ENCODE measurements around the gene LRP1B.

Gene LRP1B

DNA sequence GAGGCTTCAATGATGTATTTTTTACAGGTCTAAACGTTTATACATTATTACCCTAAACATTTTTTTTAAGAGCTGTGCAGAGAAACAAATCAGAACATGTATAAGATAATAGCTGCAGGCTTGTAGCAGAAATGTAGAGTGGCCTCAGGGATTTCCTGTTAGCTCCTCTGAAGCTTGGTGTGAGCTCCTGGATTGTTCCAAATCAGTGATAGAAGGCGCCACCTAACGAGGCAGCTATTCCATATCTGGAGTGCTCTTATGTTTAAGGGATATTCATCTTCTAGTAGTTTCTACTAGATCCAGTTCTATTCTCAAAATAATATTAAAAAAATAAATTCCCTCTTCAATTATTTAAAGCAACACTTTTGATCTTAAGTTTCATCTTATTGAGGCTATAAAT, 93.1 kb downstream of the LRP1B start:
- DNase-seq, result no peak

GRCh38 chr2:142037066-142037465, 93.8 kb downstream of the LRP1B start:
- DNase-seq, result no peak

DNA sequence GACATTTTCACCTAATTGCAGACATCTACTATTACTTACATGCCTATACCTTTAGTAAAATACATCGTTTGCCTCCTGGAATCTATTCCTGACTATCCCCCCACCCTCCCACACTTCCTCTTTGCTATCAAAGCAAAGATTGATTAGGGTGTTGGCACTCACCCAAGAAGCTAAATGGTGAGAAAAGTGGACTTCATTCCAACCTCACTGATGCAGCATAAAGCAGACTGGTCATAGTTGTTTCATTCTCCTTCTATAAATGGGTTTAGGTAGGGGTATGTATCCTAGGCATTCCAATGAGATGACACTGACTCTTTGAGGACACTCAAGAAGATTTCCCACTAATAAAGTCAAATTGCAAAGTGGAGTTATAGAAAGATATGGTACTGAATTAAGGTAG, 97.4 kb downstream of the LRP1B start:
- DNase-seq, result no peak

DNA sequence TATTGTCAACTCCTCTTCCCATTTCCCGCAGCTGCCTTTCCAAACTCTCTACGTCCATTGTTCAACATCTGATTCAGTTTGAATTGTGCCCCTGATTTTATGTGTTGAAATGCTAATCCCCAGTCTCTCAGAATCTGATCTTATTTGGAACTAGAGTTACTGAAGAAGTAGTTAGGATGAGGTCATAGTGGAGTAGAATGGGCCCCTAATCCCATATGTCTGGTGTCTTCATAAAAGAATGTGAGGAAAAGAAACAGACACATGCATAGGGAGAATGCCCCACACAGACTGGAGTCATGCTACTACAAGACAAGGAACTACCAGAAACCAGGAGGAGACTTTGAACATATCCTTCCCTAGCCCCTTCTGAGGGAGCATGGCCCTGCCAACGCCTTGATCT, 99.2 kb downstream of the LRP1B start:
- no peak for DNase-seq

DNA sequence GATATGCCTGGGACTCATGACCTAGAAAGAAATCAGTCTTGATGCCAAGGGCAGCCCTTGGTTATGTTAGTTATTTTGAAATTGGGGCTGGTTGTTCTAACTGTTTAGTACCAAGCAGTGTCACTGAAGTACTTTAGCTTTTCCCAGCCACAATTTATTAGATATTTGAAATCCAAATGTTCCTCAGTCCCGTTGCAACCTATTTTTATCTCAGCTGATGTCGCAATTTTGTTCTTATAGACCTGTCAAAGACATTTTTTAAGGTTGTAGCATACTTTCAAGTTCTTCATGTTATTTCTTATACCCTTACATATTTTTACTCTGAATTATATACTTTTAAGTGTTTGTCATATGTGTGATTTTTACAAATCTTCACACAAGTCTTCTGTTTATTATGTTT, 100.1 kb downstream of the LRP1B start:
- DNase-seq, result no peak

GRCh38 chr2:142029974-142030373, 100.8 kb downstream of the LRP1B start:
- DNase-seq, result no peak

GRCh38 chr2:142025394-142025793, 105.4 kb downstream of the LRP1B start:
- DNase-seq, result no peak

- no peak for DNase-seq
Measured at GRCh38 chr2:142020368-142020767, 110.4 kb downstream of the LRP1B start.

GRCh38 chr2:142014536-142014935, 116.3 kb downstream of the LRP1B start:
- no peak for DNase-seq

- DNase-seq, result no peak
Measured at GRCh38 chr2:142012797-142013196, 118.0 kb downstream of the LRP1B start.

- DNase-seq, result no peak
Measured at GRCh38 chr2:142010477-142011270, 120.1 kb downstream of the LRP1B start.

DNA sequence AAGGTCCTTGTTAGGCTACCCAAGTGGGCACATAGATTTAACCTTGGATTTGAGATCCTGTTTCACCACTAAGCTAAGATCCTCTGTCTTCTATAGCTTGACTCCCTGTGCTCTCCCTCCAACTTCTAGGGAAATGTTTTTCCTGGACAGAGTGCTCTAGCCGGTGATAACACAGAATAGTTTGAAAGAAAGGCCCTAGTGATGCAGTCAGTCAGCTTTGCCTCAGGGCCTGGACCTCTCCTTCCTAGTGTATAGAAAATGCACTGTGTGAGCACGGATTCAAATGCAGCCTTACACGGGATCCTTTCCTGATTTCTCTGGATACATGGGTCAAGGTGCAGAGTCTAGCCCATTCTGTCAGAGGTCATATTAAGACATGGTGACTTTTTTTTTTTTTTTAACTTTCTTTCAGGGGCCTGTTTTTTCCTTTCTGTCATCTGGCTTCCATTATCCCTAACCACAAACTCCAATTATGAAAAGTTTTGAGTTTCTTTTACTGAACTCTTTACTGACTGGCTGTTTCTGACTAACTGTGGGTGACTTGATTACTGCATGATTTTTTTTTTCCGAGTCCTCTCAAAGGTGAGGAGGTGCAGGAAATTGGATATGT, 122.6 kb downstream of the LRP1B start:
- DNase-seq, result no peak

GRCh38 chr2:141994066-141994465, 136.8 kb downstream of the LRP1B start:
- no peak for DNase-seq

- DNase-seq, result no peak
Measured at GRCh38 chr2:141992695-141993094, 138.1 kb downstream of the LRP1B start.

- DNase-seq, result no peak
Measured at GRCh38 chr2:141968433-141968832, 162.4 kb downstream of the LRP1B start.

DNA sequence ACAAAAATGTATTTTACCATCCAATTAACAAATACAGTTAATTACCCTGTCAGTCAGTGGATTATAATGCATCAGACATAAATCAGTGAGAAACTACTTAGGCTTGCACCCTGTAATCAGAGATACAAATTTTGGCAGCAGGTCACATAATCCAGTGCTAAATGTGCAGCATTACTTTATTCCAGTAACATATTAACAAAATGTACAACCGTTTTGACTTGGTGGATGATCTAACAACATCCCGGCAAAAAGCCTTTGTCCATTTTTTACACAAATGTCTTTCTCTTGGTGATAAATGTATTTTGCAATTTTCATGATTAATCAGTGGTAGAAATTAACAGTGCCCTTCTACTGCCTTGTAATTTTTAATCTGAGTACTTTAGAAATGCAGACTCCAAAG, 162.8 kb downstream of the LRP1B start:
- DNase-seq, result no peak

- no peak for DNase-seq
Measured at GRCh38 chr2:141967503-141967902, 163.3 kb downstream of the LRP1B start.

DNA sequence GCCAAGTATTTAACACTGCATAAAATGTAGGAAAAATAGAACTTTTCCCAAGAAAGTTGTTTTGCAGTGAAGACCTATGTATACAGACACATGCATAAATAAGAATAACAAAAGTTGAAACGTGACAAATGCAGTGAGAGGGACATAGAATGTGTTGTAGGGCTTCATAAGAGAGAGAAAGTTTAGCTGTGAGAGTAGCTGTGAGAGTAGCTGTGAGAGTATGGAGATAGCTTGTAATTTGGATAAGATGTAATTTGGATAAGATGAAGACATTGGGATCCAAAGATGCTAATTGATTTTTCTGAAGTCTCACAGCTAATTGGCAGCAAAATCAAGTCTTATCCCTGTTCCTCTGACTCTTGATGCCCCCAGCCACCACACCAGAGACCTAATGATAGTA, 170.9 kb downstream of the LRP1B start:
- no peak for DNase-seq

- no peak for DNase-seq
Measured at GRCh38 chr2:141959016-141959415, 171.8 kb downstream of the LRP1B start.

DNA sequence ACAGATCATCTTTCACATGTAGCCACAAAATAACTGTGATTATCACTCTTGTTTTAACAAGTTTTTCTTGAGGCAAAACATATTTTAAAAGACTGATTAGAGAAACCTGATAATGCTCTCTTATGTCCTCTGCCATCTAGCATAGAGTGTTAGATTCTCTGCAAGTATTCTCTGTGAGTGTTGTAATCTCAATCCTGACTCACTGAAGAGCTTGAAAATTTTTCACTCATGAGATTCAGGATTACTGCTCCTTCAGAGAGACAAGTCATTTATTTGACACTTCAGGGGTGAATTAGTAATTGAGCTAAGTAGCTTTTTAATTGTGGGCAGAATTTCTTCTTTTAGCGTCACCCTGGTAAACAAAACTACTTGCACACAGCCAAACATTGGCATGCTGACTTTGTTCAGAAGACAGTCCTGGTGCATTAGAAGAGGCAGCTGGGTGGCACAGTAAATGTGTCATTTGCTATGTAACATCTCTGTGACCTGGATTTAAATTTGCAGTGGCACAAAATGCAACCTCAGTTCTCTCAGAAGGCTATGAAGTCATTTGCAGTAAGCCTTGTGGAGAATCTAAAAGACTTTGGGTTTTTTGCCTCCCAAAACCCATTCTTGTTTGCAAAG, 172.9 kb downstream of the LRP1B start:
- no peak for DNase-seq

GRCh38 chr2:141957321-141957720, 173.5 kb downstream of the LRP1B start:
- no peak for DNase-seq

- DNase-seq, result no peak
Measured at GRCh38 chr2:141947396-141948114, 183.3 kb downstream of the LRP1B start.

- no peak for DNase-seq
Measured at GRCh38 chr2:141946016-141946415, 184.8 kb downstream of the LRP1B start.

DNA sequence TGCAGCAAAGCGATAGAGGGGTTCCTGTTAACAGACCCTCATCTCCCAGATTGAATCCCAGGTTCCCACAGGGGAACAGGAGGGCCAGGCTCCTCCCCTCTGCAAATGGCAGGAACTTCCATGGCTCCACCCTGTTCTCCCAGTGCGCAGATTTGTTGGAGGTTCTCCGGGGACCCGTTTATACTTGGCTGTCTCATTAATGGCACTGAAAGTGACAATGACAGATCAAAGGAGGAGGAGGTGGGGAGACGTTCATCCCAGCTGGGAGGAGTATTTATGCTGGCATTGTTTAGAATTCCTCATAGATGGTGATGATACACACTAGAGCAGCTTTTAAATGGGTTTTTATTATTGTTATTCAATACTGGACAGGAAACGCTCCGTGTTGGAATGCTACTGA, 186.9 kb downstream of the LRP1B start:
- no peak for DNase-seq
